ENCODE measurements around the gene MAPK1IP1L.
"Not testable (repeated sequence)": the region's sequence is repeated elsewhere in the genome, so short reads cannot be mapped to it uniquely, and the experiment has no call there.

The MAPK1IP1L gene

DNA sequence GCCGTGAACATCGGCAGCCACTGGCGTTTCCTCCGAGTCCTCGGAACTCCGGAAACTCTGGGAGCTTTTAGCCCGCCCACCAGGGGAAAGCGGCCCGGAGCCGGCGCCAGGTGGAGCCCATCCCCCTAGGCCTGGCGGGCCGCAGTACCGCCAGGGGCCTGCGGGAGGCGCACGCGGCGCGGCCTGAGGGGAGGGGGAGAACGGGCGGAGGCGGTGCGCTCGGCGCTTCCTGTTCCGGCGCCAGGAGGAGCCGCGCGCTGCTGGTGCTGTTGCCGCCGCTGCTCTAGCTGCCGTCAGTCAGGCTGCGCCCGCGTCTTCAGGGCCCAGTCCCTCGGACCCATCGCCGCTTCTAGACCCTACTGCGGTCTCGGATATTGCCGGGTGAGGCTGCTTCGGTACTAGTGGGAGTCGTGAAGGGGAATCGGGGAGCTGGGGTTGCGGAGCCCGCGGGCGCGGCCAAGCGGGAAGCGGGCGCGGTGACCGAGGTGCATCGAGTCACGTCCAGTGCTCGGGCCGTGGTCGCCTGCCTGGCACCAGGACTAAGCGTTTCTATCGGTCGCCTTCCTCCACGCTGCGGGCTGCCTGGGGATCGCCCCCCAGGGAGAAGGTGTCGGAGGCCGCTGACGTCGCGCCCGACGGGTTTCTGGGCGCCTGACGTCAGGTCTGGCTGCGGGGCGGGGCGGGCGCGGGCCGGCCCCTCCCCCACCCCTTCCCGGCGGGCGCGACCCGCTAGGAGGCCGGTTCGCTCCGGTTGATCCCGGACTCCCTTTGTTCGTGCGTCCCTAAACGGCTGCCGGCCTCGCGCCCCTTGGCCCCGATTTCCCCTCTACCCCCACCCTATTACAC, at the start of gene MAPK1IP1L:
TSS of gene MAPK1IP1L (plus strand) at position 225 of the 846 bp plus-strand sequence. CDS start 10,037 bp downstream, outside the sequence.
- peak; percentile 84 for DNase-seq

- no peak for DNase-seq
Observed at GRCh38 chr14:55005071-55005470, 46.4 kb upstream of the MAPK1IP1L start.

DNA sequence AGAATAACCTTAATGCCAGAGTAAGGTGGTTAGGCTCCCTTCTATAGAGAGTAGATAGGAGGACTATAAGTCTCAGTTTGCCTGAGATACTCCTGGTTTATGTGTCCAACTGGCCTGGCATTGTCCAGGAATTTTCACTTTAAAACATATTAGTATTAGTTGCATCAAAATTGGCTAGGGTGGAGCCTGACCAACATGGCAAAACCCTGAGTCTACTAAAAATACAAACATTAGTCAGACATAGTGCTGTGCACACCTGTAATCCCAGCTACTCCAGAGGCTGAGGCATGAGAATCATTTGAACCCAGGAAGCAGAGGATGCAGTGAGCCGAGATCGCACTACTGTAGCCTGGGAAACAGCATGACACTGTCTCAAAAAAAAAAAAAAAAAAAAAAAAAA, 36.4 kb upstream of the MAPK1IP1L start:
- DNase-seq: no peak

- DNase-seq: no peak
Observed at GRCh38 chr14:55019968-55020554, 31.4 kb upstream of the MAPK1IP1L start.

DNA sequence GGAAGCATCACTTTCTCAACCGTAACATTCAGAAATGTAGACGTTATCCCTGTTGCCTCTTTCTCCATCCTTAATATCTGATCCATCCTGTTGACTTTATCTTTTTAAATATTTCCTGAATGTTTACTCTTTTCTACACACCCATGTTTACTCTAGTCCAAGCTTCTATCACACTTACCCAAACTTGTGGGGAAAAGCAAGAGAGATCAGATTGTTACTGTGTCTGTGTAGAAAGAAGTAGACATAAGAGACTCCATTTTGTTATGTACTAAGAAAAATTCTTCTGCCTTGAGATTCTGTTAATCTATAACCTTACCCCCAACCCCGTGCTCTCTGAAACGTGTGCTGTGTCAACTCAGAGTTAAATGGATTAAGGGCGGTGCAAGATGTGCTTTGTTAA, 27.1 kb upstream of the MAPK1IP1L start:
- DNase-seq: not testable (repeated sequence)

DNA sequence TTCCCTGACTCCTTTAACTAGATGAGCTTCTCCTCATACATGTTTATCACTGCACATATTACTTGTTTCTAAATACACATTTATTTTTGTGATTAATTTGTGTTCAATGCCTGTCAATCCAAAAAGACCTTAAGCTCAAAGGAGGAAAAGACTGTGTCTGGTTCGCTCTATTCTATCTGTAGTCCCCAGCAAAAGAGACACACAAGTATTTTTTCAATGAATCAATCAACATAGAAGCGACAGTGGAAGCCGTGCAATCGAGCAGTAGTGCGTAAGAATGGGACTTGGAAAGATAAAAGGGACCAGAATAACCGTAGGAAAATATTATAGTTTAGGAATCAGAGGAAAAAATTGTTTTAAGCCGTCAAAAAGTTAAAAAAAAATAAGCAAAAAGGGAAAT, 25.5 kb upstream of the MAPK1IP1L start:
- no peak for DNase-seq

GRCh38 chr14:55026441-55026792, 25.0 kb upstream of the MAPK1IP1L start:
- DNase-seq: no peak

DNA sequence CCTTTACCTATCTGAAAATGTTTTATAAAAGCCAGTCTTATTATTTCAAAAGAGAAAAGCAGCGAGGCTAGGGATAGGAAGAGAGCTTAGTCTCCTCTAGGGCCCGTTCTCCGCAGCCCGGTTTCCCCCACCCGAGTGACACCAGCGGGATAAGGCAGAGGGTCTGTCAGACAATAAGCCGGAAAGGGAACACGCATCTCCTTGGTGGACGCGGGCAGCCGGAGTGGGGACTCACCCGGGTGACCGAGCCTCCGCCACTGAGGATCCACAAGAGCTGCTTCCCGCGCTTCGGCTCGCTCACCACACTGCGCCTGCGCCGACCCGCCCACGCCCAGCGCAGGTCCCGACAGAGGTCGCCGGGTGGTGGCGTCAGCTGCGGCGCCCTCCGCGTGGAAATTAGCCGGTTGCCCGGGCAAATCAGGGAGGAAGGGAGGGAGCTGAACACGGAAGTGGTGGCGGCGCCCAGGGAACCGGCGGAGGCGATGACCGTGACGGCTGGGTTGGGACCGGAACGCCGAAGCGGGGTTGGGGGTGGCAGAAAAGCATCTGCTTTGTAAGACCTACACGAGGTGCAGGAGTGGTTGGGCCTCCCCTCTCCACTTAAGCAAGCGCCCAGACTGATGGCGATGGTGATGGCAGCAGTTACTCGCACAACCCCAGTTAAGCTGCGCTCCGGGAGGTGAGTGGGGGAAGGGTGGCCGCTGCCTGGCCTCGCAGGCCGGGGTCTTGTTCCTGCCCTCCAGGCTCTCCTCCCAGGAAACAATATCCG, 24.5 kb upstream of the MAPK1IP1L start, which contains the start of the genes SOCS4 and WDHD1:
TSS of gene SOCS4 (plus strand) at position 444 of the 769 bp plus-strand sequence. CDS start 15,806 bp downstream, outside the sequence.
TSS of gene WDHD1 (minus strand) at position 307 of the 769 bp plus-strand sequence. CDS start 312 bp downstream, outside the sequence.
- DNase-seq: peak; percentile 71

GRCh38 chr14:55028066-55028465, 23.4 kb upstream of the MAPK1IP1L start:
- no peak for DNase-seq

DNA sequence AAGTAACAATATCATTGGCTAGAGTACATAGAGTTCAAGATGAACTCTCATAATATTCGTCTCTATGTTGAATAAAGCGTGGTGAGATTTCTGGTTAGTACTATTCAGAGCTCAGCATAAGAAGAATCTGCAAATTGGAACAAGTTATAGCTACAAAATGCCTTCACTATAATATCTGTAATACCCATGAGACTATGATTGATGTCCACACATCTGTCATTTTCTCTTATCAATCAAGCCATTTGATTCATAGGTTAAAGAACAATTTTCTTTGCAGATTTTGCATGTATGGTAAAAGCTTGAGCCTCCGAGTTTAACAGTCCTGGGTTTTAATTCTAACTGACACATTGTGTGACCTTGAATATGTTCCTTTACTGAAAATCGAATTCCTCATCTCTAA, 23.0 kb upstream of the MAPK1IP1L start:
- no peak for DNase-seq

DNA sequence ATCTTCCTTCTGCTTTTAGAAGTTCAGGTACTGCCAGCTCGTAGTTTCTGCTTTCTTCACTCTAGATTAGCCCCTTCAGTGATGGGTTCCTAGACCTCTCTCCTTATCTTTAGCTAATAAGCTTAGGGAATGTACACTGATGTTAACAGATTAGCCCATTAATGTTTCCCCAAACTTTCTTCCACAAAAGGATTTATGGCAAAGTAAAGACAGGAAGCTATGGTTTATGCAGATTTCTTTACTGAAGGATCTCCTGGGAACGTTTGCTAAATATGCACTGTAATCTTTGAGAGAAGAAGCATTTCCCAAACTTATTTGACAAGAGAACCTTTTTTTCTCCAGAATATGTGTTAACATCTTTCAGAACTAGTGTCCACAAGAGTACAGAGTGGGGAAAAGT, 20.3 kb upstream of the MAPK1IP1L start:
- DNase-seq: no peak

DNA sequence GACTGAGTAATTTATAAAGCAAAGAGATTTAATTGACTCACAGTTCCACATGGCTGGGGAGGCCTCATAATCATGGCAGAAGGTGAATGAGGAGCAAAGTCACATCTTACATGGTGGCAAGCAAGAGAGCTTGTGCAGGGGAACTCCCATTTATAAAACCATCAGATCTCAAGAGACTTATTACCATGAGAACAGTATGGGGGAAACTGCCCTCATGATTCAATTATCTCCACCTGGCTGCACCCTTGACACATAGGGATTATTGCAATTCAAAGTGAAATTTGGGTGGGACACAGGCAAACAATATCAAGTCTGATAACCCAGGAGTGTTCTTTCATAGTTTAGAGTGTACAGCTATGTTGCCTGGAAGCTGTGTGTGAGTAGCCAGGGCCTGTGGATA, 13.5 kb upstream of the MAPK1IP1L start:
- not testable (repeated sequence) for DNase-seq

DNA sequence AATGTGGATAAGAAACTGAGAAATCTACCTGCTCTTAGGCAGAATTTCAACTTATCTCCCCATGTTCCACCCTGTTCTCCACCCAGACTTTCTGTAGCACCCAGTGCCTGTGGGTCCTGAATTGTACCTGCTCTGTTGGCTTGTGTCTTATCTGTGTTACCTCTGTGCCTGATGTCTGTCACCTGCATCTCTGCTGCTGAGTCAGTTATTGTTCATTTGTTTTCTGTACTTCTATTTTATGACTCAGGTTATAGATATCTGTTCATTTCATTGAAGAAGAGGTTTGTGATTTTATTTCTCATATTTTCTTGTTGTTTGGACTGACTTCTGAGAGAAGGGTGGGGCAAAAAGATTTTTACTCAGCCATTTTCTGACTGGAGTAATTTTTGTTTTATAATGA, 12.7 kb upstream of the MAPK1IP1L start:
- DNase-seq: no peak

- DNase-seq: no peak
Observed at GRCh38 chr14:55043528-55043927, 7.9 kb upstream of the MAPK1IP1L start.

DNA sequence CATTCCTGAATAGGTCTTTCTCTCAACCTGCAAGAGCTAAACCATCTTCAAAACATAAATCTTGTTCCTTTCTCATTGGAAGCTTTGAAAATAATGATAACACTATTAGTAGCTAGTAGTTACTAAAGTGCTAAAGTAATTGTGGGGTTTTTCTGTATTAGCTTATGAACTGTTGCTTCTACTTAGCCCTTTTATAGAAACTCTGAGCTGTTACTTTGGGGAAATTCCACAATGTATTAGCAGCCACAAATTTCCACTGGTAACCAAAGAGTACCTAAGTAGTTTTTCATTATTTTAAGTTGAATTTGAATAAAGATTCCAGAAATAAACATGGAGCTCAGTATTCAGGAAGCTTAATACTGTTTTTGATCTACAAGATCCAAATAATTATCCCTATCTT, 6.4 kb upstream of the MAPK1IP1L start:
- no peak for DNase-seq

DNA sequence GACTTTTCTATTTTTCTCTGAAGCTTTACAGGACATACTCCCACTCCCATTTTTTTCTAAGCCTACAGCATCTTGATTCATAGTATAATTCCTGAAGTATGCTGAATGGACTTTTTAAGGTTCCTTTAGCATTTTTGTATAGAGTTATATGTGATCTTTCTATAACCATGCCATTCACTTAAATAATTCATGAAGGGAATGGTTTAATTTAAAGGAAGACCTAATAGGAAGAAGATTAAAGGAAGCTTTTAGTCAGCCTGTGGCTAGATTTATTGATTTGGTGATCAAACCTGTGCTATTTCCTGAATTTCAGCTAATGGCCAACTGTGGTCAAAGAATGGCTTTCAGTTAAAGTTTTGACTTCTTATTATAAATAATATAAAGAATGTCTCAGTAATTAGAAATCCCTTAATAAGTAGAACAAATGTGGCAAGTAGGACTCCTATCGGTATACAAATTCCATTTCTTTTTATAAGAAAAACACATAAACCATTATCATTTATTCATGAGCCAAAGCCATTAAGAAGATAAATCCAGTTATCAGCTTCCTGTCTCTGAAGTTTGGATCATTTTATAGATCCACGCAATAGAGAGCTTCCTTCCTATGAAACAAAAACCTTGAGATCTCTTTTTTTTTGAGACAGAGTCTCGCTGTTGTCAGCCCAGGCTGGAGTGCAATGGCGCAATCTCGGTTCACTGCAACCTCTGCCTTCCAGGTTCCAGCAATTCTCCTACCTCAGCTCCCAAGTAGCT, 4.0 kb upstream of the MAPK1IP1L start:
- DNase-seq: no peak

GRCh38 chr14:55048900-55049436, 2.5 kb upstream of the MAPK1IP1L start:
- DNase-seq: no peak

DNA sequence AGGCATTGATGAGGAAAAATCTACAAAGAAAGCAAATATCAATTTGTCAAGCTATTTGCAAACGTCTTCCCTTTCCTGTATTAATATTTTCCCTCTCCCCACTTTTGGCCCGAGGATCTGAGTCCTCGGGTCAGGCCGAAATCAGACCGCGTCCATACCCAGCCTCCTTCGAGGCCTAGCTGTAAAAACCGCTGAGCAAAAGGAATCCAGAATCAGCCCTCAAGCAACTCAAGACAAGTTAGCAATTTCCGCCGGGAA, 353 bp upstream of the MAPK1IP1L start:
- DNase-seq: no peak

DNA sequence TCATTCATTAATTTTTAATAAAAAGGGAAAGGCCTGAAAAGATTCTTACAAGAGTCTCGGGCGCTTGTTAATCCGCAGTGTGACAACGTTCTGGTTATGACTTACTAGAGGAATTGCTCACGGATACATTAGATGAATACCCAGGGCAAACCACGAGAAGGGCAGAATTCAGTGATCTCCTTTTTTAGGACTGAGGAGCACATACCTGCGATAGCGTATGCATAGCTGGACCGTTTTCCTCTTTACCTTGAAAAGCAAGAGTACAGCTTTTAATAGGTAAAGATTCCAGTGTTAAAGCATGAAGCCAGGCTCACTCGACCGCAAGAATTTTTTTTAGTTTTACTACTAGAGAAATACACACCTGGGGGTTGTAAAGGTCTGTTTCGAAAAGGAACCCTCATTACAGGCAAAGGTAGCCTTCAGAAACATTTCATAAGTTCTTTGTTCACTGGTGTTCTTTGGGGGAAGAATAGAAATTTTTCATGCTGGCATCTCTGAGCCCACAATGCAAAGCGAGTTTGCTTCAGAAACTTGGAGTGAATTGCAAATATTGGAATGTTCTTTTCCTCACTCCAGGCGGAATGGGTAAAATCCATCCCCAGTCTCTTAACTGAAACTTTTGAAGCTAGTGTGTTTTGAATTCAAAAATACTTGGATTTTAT, 953 bp downstream of the MAPK1IP1L start:
- no peak for DNase-seq

DNA sequence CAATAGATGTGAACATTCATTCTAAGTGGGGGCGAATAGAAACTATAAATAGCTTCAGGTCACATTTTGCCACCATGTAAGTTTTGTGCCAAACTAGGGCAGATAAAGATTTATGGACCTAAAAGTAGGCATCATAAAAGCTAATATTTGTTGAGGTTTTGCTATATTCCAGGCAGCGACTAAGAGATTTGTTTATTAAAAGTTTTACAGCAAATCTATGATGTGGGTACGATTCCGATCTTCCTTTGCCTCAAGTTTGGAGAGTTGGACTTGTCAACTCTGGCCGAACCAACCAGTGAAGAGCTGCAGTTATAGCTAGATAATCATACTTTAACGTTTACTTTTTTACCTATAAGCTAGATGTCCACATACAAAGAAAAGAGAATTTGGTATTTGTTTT, 1.6 kb downstream of the MAPK1IP1L start:
- DNase-seq: no peak

- DNase-seq: no peak
Observed at GRCh38 chr14:55053500-55053899, 2.1 kb downstream of the MAPK1IP1L start.

- DNase-seq: no peak
Observed at GRCh38 chr14:55054098-55054497, 2.7 kb downstream of the MAPK1IP1L start.

Measured in 8988T (cell line).